Stimulated activated CD4-positive, alpha-beta T cell treated with anti-CD3 and anti-CD28 coated beads, TNF-alpha, amount 100 ng/mL, for 1 hour (primary cell): ENCODE results near the gene DPH5.
"Not testable (repeated sequence)": the region's sequence is repeated elsewhere in the genome, so short reads cannot be mapped to it uniquely, and the experiment has no call there.

Experiments used
- DNase-seq, 3 donors: peaks; one replicate each; pipeline ENCODE4 v3.0.0-alpha.2; 2020; ENCODE audit warnings: low read depth in 3 of 3, low spot score in 1 of 3

Gene DPH5

DNA sequence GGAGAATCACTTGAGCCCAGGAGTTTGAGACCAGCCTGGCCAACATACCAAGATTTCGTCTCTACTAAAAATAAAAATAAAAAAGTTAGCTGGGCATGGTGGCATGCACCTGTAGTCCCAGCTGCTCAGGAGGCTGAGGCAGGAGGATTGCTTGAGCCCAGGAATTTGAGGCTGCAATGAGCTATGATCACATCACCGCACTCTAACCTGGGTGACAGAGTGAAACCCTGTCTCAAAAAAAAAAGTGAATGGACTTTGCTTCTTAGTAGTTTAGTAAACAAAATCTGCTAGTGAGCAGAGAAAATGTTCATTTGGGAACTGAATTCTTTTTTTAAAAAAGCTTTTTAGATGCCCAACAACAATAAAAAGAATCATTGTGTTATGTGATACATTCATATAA is 6.5 kb upstream of the DPH5 start:
- DNase-seq: not testable (repeated sequence)

GRCh38 chr1:101030881-101031280 is 5.3 kb upstream of the DPH5 start:
- DNase-seq: no peak

GRCh38 chr1:101029184-101029583 is 3.6 kb upstream of the DPH5 start:
- no peak for DNase-seq

GRCh38 chr1:101028466-101028865 is 2.9 kb upstream of the DPH5 start:
- no peak for DNase-seq

DNA sequence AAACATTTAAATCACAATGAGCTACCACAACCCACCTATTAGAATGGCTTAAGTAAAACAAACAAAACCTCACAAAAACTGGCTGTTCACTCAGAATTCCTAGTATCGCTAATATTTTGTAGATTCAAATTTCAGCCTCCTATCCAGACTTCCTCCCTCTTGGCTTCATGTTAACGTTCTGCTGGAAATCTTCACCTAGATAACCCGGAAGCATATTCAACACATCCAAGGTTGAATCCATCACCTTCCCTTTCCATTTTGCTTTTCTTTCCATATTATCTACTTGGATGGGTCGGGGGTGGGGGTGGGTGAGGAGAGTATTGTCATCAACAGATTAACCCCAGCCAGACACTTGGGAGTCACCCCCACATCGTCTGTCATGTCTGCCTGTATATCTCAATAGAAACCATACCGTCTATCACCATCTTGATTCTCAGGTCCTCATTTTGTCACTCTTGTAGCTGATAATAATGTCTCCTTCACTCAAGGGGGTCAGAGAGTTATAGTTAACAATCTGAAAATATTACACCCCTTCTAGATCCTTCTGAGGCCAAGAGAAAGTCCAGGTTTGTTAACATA is 1.7 kb upstream of the DPH5 start:
- no peak for DNase-seq

DNA sequence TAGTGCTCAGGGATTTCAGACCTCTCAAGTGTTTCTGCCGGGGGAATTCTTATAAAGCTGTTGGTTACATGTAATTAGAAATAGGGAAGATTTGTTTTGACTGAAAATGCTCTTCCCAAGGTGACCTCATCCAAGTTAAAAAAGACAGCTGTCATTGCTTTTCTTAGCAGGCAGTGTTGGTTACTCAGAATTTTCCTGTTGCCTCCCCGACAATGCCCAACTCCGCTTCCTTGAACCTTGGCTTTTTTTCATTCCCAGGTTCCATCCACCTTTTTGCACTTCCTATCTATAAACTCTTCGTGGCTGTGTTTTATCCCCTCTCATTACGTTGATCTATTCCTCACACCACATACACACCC is 825 bp upstream of the DPH5 start:
- DNase-seq: no peak

- no peak for DNase-seq
These were observed 314 bp downstream of the DPH5 start for GRCh38 chr1:101025283-101025656.

GRCh38 chr1:101022294-101022693 is 3.3 kb downstream of the DPH5 start:
- DNase-seq: no peak

DNA sequence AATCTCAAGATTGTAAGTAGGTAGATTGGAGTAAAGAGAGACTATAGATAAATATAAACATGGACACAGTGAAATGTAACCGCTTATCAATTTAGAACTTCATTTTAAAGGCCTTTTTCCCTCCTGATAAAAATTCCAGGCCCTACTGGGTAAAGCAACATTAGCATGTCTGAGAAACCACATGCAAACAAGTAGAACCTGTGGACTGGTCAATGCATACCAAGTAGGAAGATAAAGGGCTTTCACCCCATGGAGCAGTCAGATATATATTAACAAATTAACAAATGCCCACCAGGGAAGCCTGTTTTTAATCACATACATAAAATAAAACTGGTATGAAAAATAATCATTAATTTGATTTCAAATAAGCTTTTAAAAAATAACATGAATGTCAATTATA is 8.1 kb downstream of the DPH5 start:
- DNase-seq: no peak

GRCh38 chr1:101013776-101014175 is 11.8 kb downstream of the DPH5 start:
- no peak for DNase-seq

DNA sequence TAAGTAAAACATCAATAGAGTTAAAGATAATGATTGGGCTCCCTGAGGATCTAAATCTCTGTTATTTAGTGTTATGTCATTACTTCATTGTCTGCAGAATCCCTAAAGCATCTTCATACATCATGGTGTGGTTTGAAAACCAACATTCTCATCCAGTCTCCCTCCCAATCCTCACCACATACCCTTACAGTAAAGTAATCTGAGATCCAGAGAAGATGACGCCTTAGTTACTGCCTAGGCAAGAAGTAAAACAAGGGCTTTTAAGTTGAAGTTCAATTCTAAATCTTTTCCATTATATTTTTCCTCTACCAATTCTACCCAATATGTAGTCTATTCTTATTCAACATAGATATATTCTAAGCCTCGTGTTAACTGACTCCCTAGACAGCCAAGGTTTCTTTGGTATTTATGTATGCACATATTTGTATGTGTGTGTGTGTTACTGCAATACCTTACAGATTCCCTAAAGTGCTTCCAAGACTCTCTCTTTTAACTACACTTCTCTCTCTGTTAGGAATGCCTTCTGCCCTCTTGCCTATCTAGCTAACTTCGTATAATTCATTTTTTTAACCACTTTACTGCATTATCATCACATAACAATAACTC is 17.3 kb downstream of the DPH5 start:
- no peak for DNase-seq

DNA sequence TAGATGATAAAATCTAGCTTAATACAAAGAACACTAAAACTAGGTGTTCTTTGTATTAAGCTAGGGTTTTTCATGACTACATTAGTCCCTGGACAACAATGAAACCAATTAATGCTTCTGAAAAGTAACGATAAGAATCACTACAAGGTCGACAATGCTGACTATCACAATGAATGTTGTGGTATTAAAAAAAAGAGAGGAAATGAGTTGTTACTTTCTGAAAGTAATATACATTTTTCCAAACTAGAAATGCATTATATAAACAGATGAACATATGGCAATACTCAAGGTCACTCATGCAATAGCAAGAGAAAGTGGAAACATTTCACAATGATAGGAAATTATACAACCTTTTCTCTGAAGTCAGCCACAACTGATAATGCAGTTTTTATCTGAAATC is 19.0 kb downstream of the DPH5 start:
- DNase-seq: no peak

- DNase-seq: no peak
These were observed 19.7 kb downstream of the DPH5 start for GRCh38 chr1:101005871-101006270.

DNA sequence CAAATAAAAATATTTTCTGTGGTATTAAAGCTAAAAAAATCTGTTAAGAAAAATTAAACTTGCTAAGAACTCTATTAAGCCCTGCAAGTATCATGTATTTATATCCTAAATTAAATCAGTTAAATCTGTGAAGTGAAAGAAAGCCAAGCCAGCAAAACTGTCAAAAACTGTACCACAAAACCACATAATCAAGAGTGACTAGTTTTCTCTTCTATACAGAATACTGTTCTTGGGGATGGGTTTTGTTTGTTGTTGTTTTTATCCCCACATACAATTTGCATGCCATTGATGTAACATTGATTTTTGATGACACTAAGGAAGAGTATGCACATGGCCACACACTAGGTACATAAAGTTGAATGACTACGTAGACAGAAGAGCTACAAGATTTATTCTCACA is 20.4 kb downstream of the DPH5 start:
- no peak for DNase-seq

DNA sequence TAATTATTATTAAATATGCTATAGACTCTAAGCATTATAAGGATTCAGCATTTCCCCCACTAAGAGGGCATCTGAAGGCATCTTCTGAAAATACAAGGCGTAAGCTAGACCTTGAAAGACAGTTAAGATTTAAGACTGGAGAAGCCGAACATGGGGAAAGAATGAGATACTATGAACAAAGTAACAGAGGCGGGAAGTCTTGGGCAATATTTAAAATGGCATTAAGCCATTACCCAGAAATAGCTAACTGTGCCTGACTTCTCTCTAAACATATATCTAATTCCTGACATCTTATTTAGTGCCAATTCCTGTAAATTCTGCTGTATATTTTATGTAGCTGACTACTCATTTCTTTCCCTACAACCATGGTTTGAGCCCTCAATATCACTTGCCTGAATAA is 20.9 kb downstream of the DPH5 start:
- no peak for DNase-seq

- DNase-seq: no peak
These were observed 21.5 kb downstream of the DPH5 start for GRCh38 chr1:101004061-101004460.

DNA sequence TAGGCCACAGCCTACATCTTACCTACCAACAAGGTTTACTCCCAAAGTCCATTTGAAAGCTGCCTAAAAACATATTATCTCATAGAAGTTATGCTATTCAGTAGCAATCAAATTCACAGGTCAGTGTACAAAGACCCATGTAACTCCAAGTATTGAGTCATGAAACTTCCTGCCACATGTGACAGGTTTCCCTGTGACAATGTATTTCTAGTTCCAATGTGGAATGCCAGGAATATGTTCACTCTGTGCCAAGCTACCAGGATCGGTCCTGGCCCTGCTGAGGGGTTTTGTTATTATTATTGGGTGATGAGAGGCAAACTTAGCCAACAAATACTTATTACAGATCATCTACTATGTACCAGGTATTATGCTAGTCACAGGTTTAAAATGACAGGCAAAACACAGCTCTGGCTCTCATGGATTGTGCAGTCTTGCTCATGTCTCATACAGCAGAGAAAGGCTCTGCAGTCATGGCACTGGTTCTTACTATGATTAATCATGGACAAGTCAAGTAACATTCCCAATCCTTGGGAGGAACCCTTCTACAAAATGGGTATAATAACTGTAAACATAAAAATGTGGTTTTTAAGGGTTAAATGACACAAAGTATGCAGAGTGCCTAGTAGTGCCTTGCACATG is 22.5 kb downstream of the DPH5 start:
- DNase-seq: no peak

- no peak for DNase-seq
These were observed 23.0 kb downstream of the DPH5 start for GRCh38 chr1:101002551-101002950.

GRCh38 chr1:101000131-101000873 is 25.3 kb downstream of the DPH5 start:
- DNase-seq: no peak

DNA sequence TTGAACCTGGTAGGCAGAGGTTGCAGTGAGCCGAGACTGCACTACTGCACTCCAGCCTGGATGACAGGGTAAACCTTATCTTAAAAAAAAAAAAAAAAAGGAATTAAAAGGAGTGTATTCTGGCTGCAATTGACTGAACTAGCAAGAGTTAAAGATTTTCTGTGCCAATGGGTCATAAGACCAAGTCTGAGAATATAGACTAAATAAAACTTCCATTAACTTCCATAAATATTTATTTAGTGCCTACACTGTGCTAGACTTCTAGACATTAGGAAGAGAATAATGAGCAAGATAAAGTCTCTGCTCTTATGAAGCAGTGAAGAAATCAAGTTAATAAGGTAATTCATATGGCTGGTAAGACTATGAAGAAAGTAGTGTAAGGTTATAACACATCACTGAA is 27.2 kb downstream of the DPH5 start:
- DNase-seq: no peak

DNA sequence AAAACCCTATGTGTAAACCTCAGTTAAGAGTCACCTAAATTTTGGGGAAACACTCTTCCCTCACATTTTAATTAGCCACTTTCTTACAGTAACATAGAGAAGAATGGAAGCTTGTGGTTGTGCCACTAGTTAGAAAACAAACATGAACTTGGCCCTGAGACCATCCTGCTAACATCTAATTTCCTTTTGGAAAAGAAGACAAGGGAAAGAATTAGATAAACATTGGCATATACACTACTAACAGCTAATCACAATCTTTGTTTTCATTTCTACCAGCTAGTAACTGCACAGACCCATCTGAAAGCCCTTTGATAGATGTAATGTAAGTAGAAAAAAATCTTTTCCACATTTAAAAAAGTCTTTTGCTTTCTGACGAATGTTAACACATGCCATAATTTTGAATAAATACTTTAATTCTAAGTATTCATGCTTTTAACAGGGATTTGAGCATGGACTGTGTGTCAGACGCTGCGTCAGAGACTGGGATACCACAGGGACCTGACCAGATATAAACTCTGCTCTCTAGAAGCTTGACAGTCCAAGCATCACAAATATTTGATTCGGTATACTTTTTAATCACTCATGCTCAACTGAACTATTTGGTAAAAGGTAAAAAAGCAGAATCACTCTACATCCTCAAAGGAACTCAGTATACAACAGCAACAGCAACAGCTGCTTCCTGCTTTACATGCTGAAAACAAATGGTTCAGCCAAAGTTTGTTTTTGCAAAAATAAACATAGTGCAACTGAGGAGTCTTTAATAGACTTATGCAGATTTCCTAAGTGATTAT is 30.2 kb downstream of the DPH5 start:
- DNase-seq: no peak
